ENCODE data around the gene KAT2A.

The KAT2A gene

DNA sequence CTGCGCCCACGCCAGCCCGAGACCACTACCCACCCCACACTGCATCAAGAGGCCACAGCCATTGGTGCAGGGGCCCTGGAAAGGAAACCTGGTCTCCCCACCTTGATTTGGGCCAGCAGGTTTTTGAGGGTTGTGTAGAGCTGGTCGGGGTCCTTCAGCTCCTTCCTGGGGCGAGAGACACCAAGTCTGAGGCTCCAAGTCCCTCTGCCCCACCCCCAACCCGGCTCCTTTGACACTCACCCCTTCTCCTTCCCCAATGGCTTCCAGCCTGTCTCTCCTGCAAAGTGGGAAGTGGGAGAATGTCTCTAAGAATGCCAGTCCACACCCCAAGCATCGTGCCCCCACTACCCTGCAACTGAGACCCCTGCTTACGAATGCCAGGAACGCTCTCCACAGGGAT lies 7.0 kb downstream of the KAT2A start:
- no peak for DNase-seq (ENCODE audit: low spot score)

DNA sequence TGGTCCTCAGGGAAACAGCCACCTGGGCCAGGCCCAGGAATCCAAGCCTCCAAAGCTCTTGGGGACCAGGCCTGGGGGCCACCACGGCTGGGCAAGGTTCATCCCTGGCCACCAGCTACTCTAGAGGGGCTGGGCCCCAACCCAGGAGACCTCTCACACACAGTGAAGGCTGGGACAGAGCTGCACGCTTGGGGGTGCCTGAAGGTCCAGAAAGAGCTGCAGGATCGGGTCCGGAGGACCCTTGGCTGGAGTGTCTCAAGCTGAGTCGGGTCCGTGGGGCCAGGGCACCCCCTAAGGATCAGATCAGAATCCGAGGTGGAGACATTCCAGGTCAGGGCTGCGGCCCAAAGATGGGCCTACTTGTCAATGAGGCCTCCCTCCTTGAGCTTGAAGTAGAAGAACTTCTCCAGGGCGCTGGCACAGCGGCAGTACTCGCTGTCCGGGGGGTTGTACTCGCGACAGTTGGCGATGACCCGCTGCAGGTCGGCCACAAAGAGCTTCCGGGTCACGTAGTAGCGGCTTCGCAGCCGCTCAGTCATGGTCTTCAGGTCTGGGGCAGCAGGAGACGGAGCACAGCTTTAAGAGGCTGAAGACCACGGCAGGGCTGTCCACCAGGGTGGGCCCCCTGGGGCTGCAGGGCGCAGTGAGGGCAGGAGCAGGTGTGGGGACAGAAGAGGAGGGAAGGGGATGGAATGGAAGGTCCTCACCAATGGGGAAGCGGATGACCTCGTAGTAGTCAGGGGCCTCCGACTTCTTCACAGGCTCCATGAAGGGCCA lies 7.7 kb downstream of the KAT2A start:
- DNase-seq (ENCODE audit: low spot score), result no peak

DNA sequence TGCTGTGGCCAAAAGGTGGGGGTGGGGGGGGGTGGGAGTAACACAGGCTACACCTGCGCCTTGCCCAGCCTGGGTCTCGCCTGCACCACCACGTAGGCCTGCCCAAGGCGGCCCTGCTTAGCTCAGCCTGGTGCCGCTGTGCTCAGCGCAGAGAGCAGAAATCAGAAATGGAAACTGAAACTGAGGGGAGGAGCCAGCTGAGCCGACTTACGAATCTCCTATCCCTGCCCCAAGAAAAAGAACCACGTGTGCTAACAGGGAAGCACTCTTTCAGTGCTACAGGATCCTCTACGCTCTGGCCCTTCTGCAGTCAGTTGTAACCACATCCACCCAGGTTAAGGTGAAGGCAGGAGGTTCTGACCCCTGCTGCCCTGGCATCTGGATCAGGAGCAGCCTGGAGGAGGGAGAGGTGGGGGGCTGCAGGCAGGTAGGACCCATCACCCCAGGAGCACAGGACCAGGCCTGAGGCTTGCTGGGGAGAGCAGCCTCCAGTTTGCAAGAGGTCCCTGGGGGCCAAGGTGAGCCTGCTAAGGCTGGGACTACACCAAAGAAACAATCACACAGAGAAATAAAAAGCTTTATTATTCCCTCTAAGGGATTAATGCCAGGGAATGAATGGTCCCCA lies 8.5 kb downstream of the KAT2A start, which contains the start of gene DHX58:
Gene DHX58, minus strand, starts transcription at position 163 of the 625 bp plus-strand sequence. CDS start 822 bp downstream, outside the sequence.
- peak; percentile 69 for DNase-seq (ENCODE audit: low spot score)

DNA sequence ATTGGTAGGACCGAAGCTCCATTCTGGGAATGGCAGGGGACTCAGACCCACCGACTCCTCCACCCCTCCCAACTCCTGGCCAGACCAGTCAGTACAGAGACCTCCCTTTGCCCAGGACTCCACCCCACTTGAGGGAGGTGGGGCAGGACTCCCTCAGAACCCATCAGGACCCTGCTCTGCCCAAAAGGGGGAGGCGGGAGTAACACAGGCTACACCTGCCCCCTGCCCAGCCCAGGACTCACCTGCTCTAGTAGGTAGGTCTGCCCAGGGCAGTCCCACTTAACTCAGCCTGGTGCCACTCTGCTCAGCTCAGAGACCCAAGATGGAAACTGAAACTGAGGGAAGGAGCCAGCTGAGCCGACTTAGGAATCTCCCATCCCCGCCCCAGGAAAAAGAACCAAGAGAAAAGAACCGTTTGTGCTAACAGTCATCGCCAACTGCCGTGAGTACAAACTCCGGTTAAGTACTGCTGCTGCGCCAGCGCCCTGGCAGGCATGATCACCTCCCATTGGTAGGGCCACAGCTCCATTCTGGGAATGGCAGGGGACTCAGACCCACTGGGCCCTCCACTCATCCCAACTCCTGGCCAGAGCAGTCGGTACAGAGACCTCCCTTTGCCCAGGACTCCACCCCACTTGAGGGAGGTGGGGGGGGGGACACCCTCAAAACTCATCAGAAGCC lies 9.2 kb downstream of the KAT2A start:
- peak; percentile 19 for DNase-seq (ENCODE audit: low spot score)

DNA sequence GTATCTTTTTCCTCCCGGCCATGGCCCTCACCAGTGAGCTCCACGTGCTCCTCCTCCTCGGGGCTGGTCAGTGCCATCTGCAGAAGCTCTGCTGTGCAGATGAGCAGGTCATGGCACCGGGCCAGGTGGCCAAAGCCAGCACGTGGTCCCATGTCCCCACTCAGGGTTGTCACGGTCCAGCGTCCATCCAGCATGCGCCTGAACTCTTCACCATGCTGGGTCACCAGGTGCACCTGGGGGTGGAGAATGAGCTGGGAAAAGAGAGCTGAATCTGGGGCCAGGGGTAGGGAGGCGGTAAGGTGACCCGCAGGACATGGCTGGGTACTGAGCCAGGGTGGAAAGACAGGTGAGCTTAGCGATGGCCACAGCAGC lies 9.9 kb downstream of the KAT2A start:
- no peak for DNase-seq (ENCODE audit: low spot score)

DNA sequence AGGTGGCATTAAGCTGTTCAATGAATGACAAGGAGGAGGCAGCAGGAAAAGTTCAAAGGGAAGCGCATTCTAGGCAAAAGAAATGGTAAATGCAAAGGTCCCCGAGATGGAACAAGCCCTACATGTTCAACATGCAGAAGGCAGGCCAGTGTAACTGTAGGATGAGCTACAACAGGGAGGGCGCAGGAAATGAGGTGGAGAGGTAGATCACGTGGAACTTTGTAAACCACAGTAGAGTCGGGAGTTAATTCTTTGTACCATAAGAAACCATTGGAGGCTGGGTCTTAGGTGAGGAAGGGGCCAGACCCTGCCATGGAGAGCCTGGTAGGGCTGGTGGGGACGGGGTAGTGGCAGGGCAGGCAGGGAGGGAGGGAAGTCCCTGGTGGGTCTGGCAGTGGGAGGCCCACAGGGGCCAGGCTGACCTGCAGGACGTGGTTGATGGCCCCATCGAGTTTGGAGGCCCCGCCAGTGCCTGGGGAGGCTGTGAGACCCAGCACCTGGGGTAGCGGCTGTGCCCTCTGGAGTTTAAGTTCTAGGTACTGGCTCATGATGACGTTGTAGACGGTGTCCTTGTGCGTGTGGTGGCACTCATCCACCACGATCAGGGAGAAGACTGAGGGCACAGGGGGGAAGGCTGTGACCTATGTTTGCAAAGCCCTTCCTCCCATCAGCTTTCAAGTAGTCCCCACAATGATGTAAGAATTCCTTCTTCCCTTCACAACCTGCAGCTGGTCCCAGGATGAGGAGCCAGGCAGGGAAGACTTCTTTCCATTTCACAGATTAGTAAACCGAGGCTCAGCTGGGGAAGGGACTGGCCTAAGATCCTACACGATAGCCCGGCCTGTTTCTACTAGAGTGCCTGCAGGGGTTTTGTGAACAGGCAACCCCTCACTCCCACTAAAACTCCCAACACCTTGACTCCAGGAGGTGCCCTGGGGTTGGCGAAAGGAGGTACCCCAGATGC lies 10.6 kb downstream of the KAT2A start:
- no peak for DNase-seq (ENCODE audit: low spot score)

DNA sequence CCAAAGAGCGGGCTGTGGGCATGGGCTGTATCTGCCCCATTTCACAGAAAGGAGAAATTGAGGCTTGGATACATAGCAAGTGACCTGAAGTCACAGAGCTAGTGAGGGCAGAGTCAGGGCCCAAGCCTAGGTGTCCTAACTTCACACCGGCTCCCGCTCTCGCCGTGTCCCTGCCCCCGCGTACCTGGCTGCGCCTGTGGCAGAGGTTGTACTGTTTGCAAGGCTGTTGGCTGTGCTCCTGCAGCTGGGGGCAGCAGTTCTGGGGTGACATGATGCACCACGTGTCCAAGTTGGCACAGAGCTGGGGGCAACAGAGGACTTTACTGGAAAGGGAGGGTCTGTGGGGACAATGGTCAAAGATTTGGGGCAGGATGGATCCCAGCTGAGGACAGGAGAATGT lies 12.1 kb downstream of the KAT2A start:
- DNase-seq (ENCODE audit: low spot score), result no peak

DNA sequence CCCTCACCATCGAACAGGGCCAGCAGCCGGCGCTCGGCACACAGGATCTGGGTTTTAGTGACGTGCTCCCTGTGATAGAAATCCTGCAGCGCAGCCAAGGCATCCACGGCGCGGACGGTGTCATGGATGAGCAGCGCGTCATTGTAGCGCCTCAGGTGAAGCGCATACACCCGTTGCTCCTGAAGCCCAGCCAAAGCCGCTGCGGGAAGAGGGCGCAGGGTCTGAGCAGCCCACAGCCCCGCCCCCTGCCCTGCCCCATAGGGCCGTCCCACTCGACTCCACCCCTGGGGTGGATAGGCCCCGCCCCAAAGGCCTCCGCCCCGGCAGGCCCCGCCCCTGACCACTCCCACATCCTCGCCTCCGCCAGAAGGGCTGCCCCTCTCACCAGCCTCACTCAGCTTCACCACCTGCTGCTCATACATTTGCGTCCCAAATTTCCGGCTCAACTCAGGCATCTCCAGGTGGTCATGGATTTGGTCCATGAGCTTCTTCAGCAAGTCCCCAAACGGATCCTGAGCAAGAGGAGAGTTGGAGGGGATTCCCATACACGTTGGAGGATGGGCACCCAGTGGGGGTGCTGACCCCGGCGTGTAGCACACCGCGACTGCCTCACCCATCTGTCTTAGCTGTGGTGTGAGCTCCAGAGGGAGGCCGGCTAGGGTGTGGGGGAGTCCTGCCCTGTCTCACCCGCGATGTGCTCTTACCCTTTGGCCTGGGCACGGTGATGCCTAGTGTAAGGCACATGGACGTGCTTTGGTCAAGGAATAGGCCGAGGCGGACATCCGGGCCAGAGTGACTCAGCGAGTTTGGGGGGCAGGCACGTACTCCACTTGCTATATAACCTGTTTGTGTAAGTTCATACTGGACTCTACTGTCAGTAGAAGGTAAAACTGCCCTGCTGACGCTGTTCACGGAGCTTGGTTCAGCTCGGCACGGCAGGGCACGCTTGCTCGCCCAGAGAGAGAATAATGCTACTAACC lies 13.3 kb downstream of the KAT2A start:
- DNase-seq (ENCODE audit: low spot score), result peak; percentile 82

DNA sequence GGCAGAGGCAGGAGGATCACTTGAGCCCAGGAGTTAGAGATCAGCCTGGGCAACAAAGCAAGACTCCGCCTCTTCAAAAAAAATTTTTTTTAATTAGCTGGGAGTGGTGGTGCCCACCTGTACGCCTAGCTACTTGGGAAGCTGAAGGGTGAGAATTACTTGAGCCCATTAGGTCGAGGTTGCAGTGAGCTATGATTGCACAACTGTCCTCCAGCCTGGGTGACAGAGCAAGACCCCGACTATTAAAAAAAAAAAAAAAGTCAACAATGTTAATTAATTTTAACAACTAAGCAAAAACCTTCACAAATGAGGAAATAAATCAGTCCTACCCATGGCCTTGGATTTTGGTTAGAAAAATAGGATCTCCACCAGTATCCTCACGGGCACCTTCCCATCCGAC lies 14.0 kb downstream of the KAT2A start:
- DNase-seq (ENCODE audit: low spot score), result no peak

DNA sequence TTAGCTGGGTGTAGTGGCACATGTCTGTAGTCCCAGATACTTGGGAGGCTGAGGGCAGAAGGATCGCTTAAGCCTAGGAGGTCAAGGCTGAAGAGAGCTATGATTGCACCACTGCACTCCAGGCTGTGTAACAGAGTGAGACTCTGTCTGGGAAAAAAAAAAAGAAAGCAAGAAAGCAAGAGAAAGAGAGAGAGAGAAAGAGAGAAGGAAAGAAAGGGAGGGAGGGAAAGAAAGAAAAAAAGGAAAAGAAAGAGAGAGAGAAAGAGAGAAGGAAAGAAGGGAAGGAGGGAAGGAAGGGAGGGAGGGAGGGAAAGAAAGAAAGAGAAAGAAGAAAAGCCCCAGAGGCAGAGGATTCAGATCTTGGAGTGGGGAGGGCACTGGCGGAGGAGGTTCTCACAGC lies 15.2 kb downstream of the KAT2A start:
- DNase-seq (ENCODE audit: low spot score), result no peak

DNA sequence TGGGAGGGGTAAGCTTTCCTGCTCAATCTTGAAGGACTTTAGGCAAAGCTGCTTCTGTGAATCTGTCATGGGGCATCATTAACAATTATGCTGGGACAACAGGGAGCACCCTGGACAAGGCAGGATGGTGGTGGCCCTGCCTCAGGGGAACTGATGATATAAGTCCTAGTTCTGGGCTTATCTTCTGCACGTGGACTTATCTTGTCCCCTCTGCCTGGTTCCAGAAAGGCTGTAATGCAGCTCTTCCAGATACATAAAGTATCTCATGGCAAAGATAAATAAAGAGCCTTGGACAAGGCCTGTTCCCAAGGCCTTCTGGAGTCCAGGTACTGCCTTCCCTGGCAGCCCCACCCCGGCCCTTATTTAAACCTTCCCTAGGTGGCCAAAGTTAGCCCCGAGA lies 16.9 kb downstream of the KAT2A start:
- no peak for DNase-seq (ENCODE audit: low spot score)

DNA sequence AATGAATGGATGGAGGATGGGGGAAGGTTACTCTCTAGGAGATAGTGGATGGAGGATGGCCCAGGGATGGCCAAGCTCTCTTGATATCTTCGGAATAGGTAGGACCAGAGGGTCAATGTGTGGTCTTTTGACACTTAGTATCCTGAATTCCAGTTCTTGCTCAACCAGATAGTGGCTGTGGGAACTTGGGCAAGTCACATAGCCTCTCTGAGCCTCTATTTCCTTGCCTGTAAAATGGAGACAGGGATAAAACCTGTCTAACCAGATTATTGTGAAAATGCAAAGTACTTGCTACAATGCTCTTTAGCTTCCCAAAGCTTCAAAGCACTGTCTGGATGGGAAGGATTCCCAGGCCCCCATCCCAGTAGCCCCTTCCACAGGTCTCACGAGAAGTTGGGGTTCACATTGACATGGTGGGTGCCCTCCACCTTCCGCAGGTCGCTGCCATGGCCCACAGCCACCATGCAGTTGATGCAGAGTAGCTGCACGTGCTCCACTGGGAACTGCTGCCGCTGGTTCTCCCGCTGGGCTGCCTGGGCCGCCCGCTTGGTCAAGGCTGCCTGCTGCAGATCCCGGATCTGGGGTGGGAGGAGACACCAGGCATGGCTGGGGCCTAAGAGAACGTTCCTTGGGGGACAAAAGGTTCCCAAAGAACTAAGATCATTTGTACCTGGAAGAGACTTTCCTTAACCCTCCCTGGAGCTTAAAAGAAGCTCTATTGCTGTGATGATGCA lies 17.8 kb downstream of the KAT2A start:
- DNase-seq (ENCODE audit: low spot score), result no peak

DNA sequence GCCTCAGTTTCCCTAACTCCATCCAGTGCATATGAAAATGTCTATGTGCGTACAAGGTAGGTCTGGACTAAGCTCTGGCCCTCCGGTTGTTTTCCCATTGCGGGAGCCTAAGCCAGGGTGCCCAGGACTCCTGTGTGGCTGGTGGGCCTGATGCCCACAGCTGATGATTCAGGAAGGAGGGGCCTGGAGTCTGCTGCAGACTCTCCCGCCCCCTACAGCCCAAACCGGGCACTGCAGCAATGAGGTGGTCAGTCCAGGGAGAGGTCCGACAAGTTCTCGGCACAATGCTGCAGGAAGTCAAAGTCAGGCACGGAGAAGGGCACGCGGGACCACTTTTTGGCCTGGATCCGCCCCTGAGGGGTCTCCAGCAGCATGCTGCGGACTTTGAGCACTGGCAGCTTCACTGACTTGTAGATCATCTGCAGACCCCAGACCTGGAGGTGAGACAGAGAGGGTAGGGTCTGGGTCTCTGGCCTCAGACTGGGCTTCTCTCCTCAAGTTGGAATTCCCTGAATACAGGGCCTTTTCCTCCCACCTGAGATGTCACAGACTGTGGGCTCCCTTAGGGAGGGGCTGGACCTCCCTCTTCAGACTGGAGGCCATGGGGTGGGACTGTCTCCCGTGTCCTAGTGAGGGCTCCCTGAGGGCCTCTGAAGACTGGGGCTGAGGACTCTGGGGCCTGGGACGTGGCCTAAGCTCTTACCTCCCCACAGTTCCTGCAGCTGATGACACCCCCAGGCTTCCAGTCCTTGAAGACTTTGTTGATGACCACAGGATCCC lies 19.5 kb downstream of the KAT2A start:
- DNase-seq (ENCODE audit: low spot score), result peak; percentile 69

DNA sequence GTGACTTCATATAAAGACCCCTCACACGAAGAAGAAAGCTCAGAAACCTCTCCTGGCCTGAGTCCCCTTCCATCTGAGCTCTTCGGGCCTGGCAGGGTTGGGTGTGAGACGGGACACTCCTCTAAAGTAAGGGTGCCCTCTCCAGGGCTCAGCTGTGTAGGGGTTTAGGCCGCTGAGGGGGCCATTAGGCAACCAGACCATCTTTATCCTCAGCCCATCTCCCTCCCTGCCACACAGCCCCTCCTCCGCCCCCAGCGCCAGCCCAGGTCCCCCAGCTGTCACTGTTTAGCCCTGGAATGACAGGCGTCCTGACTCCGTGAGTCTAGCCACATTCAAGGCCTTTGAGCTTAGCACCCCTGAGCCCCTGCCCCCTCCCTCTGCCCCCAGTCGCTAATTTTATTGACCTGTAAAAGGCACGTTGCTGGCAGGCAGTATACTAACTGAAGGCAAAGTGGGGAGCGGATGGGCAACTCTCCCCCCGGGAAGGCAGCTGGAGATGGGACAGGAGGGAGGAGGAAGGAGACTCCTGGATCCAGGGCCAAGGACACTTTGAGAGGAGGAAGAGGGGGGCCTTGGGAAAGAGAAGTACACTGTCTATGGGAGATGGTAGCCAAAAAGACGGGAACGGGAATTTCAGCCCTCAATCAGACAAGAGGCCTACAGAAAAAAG lies 22.3 kb downstream of the KAT2A start:
- DNase-seq (ENCODE audit: low spot score), result no peak

DNA sequence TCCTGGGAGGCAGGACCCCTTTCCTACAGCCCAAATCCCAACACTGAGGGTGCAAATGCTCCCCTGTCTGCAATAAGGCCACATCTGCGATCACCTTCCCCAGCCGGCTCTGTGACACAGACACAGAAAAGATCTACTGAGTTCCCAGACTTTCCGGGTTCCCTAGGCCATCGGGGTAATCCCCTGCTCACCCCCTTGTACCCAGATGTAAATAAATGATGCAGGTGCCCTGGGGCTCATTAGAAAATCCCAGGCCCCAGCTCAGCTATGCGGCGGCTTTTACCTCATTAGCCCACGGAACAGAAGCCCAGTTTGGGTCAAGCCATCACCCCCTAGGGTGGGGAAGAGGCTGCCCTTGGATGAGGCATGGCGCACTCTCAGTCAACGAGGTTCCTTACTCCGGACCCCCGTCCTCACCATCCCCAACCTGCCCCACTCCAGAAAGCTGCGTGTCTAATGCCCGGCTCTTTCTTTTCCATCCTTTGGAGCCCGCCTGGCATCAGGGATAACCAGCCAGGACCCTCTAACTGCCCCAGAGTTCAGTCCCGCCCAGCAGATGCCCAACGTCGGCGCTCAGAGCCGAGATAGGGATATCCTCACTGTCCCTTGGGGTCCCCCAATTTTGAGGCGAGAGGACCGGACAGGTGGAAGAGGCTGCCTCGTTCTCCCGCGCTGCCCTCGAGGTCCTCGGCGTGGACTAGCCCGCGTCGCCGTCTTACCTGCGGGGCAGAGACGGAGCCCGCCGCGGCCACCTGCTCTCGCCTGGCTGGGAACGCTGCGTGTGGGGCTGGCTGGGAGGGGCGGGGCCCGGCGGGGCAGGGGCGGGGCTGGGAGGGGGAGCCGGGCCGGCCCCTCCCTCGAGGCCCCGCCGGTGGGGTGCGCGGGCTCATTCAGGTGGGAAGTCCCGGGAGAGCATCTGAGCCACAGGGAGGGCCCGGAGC lies 23.2 kb downstream of the KAT2A start, which contains the start of gene ZNF385C:
Gene ZNF385C, minus strand, starts transcription at position 783 of the 941 bp plus-strand sequence. CDS start 35,417 bp downstream, outside the sequence.
- no peak for DNase-seq (ENCODE audit: low spot score)

DNA sequence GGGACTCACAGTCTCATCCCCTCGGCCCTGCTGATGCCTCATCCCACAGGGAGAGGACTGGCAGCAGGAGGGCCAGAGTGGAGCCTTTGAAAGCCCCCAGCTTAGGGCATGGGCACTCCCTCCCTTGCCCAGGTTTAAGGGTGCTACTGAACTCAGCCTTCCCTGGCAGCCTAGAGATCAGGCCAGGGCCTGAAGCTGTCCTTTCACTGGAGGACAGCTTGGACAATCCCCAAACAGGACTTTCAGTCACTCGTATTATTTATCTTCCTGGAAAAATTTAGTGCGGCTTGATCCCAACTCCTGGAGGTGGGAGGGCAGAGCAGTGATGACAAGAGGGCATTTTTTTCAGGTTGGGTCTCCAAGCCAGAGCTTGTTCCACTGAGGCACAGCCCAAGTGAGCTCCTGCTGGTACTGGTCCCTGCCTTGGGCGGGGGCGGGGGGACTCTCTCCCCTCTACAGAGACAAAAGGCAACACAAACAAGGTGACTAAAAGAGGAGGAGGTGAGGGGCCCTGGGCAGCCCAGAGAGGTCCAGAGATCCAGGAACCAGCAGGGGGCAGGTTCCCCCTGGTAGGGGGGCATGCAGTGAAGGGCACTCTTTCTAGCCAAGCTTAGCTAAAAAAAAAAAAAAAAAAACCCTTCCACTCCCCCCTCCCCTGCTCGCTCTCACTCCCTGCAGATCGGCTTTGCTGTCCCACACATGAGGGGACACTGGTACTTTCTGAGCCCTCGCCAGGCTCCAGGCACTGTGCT lies 24.6 kb downstream of the KAT2A start:
- no peak for DNase-seq (ENCODE audit: low spot score)
